ENCODE results near the gene TMEM161A.
"Not testable (repeated sequence)": the region's sequence is repeated elsewhere in the genome, so short reads cannot be mapped to it uniquely, and the experiment has no call there.

TMEM161A gene

DNA sequence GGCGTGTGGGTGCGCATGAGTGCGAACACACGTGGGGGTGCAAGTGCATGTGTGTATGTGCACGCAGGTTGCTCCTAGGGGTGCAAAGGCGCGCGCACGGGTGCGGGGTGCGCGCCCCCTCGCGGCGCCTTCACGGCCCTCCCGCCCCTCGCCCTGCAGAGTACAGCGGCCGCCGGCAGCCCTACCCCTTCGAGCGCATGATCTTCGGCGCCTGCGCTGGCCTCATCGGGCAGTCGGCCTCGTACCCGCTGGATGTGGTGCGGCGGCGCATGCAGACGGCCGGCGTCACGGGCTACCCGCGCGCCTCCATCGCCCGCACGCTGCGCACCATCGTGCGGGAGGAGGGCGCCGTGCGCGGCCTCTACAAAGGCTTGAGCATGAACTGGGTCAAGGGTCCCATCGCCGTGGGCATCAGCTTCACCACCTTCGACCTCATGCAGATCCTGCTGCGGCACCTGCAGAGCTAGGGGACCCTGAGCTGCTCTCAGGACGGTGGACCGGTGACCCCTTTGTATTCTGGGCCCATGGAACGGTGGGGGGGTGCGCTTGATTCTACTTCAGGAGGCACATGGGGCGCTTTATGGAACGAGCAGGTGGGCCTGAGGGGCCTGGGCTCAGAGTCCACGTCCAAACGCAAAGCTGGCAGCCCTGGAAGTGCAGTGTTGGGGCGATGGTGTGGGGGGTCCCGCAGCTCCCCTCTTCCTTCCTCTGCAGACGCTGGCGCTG, 27.7 kb downstream of the TMEM161A start:
- ChIA-PET POLR2A (no interaction called here), CTCF (interaction anchor here (1.1 kb wide), 1 partner anchor 232 kb away, joined by 4 read pairs; no protein-coding TSS in a partner anchor)
- Histone ChIP-seq H3K27ac (ENCODE audit: extremely low read depth, low read depth, low read length) (no peak overlapping the region), H3K9me3 (ENCODE audit: control insufficient read depth, insufficient read depth, low read depth, low read length) (no peaks in the 10 kb centered on the region), H3K4me3 (ENCODE audit: low read depth, low read length) (no peak overlapping the region), H3K4me1 (ENCODE audit: control insufficient read depth, insufficient read depth, low read length) (0 out of 2 replicates have a peak, but pooled peaks cover 3% of the 10 kb centered on the region), H3K36me3 (ENCODE audit: control insufficient read depth in 2 of 2, insufficient read depth in 1 of 2, low read length in 2 of 2) (peaks cover 0 to 5% of the 10 kb centered on the region in 2 experiments; a peak in 1 of 3 replicates)
- TF ChIP-seq SCRT1 (tag by site-specific recombination; IDR thresholded peaks at IDR 0.05; ENCODE audit: borderline replicate concordance) = no peak
- no peak for TF ChIP-seq GLI4 (tag by site-specific recombination; IDR thresholded peaks at IDR 0.05)
- no peak for TF ChIP-seq ZNF585B (tag by site-specific recombination; IDR thresholded peaks at IDR 0.05)

- TF ChIP-seq SCRT2 (tag by site-specific recombination; IDR thresholded peaks at IDR 0.05) (peak; percentile 56; the same call in 1 of the 2 replicates), GFI1B (tag by site-specific recombination; IDR thresholded peaks at IDR 0.05) (no peak), ZNF416 (tag by site-specific recombination; IDR thresholded peaks at IDR 0.05) (no peak), ZNF214 (tag by site-specific recombination; IDR thresholded peaks at IDR 0.05; ENCODE audit: borderline replicate concordance) (no peak)
These were observed 28.7 kb downstream of the TMEM161A start for GRCh38 chr19:19109601-19110000.

GRCh38 chr19:19107654-19108053, 30.6 kb downstream of the TMEM161A start:
- Histone ChIP-seq H3K4me1 (ENCODE audit: control insufficient read depth, insufficient read depth, low read length) (no peaks in the 10 kb centered on the region), H3K9me3 (ENCODE audit: control insufficient read depth, insufficient read depth, low read depth, low read length) (no peaks in the 10 kb centered on the region), H3K4me3 (ENCODE audit: low read depth, low read length) (no peak overlapping the region), H3K27ac (ENCODE audit: extremely low read depth, low read depth, low read length) (no peak overlapping the region), H3K36me3 (ENCODE audit: control insufficient read depth in 2 of 2, insufficient read depth in 1 of 2, low read length in 2 of 2) (peaks cover 0 to 5% of the 10 kb centered on the region in 2 experiments; a peak in 1 of 3 replicates)
- ChIA-PET POLR2A (interaction anchor here (0.5 kb wide), 1 partner anchor 28 kb away, joined by 3 read pairs; no protein-coding TSS in a partner anchor), CTCF (interaction anchor here (0.6 to 1.4 kb wide), 2 partner anchors 13 to 55 kb away, joined by 3 read pairs; no protein-coding TSS in a partner anchor)
- peak; percentile 87 for TF ChIP-seq ZNF157 (tag by site-specific recombination; IDR thresholded peaks at IDR 0.05)
- TF ChIP-seq ZNF140 (tag by site-specific recombination; IDR thresholded peaks at IDR 0.05) = no peak
- peak; percentile 75 for TF ChIP-seq KLF1 (tag by site-specific recombination; IDR thresholded peaks at IDR 0.05)

More at GRCh38 chr19:19109601-19110000, 28.7 kb downstream of the TMEM161A start:
- H3K27ac ChIP-seq (ENCODE audit: extremely low read depth, low read depth, low read length) = no peak overlapping the region
- H3K9me3 ChIP-seq (ENCODE audit: control insufficient read depth, insufficient read depth, low read depth, low read length) = no peaks in the 10 kb centered on the region
- ChIA-PET CTCF (interaction anchor here (0.6 to 1.1 kb wide), 2 partner anchors 18 to 233 kb away, joined by 4 read pairs; no protein-coding TSS in a partner anchor), POLR2A (no interaction called here)
- H3K36me3 ChIP-seq (ENCODE audit: control insufficient read depth in 2 of 2, insufficient read depth in 1 of 2, low read length in 2 of 2) = peaks cover 0 to 5% of the 10 kb centered on the region in 2 experiments; a peak in 1 of 3 replicates
- no peak overlapping the region for H3K4me3 ChIP-seq (ENCODE audit: low read depth, low read length)
- H3K4me1 ChIP-seq (ENCODE audit: control insufficient read depth, insufficient read depth, low read length) = 0 out of 2 replicates have a peak, but pooled peaks cover 3% of the 10 kb centered on the region

DNA sequence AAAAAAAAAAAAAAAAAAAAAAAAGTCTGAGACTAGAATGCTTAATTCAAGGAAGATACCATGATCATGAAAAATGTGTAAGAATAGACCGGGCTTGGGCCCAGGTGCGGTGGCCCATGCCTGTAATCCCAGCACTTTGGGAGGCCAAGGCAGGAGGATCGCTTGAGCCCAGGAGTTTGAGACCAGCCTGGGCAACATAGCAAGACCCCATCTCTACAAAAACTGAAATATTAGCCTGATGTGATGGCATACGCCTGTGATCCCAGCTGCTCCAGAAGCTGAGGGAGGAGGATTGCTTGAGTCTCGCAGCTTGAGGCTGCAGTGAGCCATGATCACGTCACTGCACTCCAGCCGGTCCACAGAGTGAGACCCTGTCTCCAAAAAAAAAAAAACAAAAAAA, 31.3 kb downstream of the TMEM161A start:
- ChIA-PET CTCF (interaction anchor here (1.4 kb wide), 1 partner anchor 54 kb away, joined by 3 read pairs; no protein-coding TSS in a partner anchor), POLR2A (interaction anchor here (0.5 kb wide), 1 partner anchor 29 kb away, joined by 3 read pairs; no protein-coding TSS in a partner anchor)

GRCh38 chr19:19106056-19106551, 32.2 kb downstream of the TMEM161A start:
- ChIA-PET POLR2A (no interaction called here), CTCF (no interaction called here)
- TF ChIP-seq PATZ1 (tag by site-specific recombination; IDR thresholded peaks at IDR 0.05) (no peak), ZNF600 (tag by site-specific recombination; IDR thresholded peaks at IDR 0.05) (no peak), OSR2 (tag by site-specific recombination; IDR thresholded peaks at IDR 0.05) (no peak)
- Histone ChIP-seq H3K9me3 (ENCODE audit: control insufficient read depth, insufficient read depth, low read depth, low read length) (no peaks in the 10 kb centered on the region), H3K4me3 (ENCODE audit: low read depth, low read length) (no peak overlapping the region), H3K36me3 (ENCODE audit: control insufficient read depth in 2 of 2, insufficient read depth in 1 of 2, low read length in 2 of 2) (peaks cover 0 to 9% of the 10 kb centered on the region in 2 experiments; a peak in 1 of 3 replicates), H3K4me1 (ENCODE audit: control insufficient read depth, insufficient read depth, low read length) (no peaks in the 10 kb centered on the region), H3K27ac (ENCODE audit: extremely low read depth, low read depth, low read length) (no peak overlapping the region)

More for the DNA sequence above, 31.3 kb downstream of the TMEM161A start:
- H3K4me3 ChIP-seq (ENCODE audit: low read depth, low read length); H3K27ac ChIP-seq (ENCODE audit: extremely low read depth, low read depth, low read length); H3K36me3 ChIP-seq (ENCODE audit: control insufficient read depth in 2 of 2, insufficient read depth in 1 of 2, low read length in 2 of 2); H3K9me3 ChIP-seq (ENCODE audit: control insufficient read depth, insufficient read depth, low read depth, low read length); H3K4me1 ChIP-seq (ENCODE audit: control insufficient read depth, insufficient read depth, low read length): not testable (repeated sequence)
- TF ChIP-seq ZNF121 (tag by site-specific recombination; IDR thresholded peaks at IDR 0.05) = peak; percentile 94

All from HEK293 (cell line).